PFSK-1 (cell line): Measurements from ENCODE around the gene IFT74.

ENCODE experiments used
- POLR2AphosphoS5 ChIP-seq: IDR thresholded peaks from 2 replicates; pipeline ENCODE4 v1.6.1; 2012; ENCODE audit warnings: low read depth, mild to moderate bottlenecking, control low read depth, low read length, moderate library complexity
- SIN3A ChIP-seq: IDR thresholded peaks from 2 replicates; pipeline ENCODE4 v1.6.1; 2012; ENCODE audit warnings: mild to moderate bottlenecking, low read length, moderate library complexity, borderline replicate concordance; ENCODE audit not compliant: insufficient read depth
- TAF1 ChIP-seq: IDR thresholded peaks from 2 replicates; pipeline ENCODE4 v1.6.1; 2012; ENCODE audit warnings: low read length, control low read depth, borderline replicate concordance; ENCODE audit not compliant: insufficient read depth
- TF ChIP-seq, protein P1 (sequence below), 2 experiments: IDR thresholded peaks; 2 replicates each; pipeline versions ENCODE4 v1.6.1 to v1.8.0; 2011 to 2012; ENCODE audit warnings: low read depth in 2 of 2, low read length in 2 of 2, control low read depth in 1 of 2, inconsistent platforms in 1 of 2, mild to moderate bottlenecking in 1 of 2, moderate library complexity in 1 of 2; ENCODE audit not compliant: insufficient read depth in 1 of 2

DNA sequence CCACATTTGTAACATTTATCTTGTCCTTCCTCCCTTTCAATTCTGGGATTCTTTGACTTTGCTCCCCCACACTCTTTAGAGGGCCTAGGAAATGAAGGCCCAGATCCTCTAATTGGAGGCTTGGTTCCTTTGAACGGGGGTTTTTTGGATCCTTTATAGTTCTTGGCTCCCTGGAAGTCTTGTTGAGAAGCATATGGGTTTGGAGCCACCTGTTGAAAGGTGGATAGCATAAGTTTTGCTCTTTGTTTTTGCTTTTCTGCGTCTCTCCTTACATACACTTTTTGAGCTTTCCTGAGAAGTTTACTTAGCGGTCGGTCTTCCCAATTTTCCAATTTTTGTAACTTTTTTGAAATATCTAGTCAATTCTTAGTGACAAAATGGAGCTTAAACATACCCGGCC lies 17.8 kb downstream of the IFT74 start:
- TF ChIP-seq, protein P1, sequence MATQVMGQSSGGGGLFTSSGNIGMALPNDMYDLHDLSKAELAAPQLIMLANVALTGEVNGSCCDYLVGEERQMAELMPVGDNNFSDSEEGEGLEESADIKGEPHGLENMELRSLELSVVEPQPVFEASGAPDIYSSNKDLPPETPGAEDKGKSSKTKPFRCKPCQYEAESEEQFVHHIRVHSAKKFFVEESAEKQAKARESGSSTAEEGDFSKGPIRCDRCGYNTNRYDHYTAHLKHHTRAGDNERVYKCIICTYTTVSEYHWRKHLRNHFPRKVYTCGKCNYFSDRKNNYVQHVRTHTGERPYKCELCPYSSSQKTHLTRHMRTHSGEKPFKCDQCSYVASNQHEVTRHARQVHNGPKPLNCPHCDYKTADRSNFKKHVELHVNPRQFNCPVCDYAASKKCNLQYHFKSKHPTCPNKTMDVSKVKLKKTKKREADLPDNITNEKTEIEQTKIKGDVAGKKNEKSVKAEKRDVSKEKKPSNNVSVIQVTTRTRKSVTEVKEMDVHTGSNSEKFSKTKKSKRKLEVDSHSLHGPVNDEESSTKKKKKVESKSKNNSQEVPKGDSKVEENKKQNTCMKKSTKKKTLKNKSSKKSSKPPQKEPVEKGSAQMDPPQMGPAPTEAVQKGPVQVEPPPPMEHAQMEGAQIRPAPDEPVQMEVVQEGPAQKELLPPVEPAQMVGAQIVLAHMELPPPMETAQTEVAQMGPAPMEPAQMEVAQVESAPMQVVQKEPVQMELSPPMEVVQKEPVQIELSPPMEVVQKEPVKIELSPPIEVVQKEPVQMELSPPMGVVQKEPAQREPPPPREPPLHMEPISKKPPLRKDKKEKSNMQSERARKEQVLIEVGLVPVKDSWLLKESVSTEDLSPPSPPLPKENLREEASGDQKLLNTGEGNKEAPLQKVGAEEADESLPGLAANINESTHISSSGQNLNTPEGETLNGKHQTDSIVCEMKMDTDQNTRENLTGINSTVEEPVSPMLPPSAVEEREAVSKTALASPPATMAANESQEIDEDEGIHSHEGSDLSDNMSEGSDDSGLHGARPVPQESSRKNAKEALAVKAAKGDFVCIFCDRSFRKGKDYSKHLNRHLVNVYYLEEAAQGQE (IDR thresholded peaks at IDR 0.05; ENCODE audit: insufficient read depth in 1 of 2, low read depth in 2 of 2, low read length in 2 of 2): no peak
- no peak for TF ChIP-seq POLR2AphosphoS5
- TF ChIP-seq TAF1: no peak
- TF ChIP-seq SIN3A: no peak
